HG03342 (cell line): ENCODE data around the gene TTC38.

Experiments
- ATAC-seq: cut with Tn5 transposase; IDR thresholded peaks from one replicate; pipeline ENCODE4 v1.9.1; 2021; ENCODE audit warnings: mild to moderate bottlenecking, moderate library complexity; ENCODE audit not compliant: unreplicated experiment

Gene TTC38

GRCh38 chr22:46267431-46268279 lies at the start of gene TTC38:
TTC38 (plus strand) TSS chr22:46268008; CDS start chr22:46268040, 32 bp downstream.
- ATAC-seq = no peak

GRCh38 chr22:46219636-46220035 lies 48.2 kb upstream of the TTC38 start:
- ATAC-seq = no peak

- no peak for ATAC-seq
Observed at GRCh38 chr22:46220921-46221320, 46.9 kb upstream of the TTC38 start.

- ATAC-seq = no peak
Observed at GRCh38 chr22:46224044-46224897, 43.5 kb upstream of the TTC38 start.

GRCh38 chr22:46224898-46225290 lies 42.9 kb upstream of the TTC38 start:
- no peak for ATAC-seq

- ATAC-seq = no peak
Observed at GRCh38 chr22:46225631-46226030, 42.2 kb upstream of the TTC38 start.

GRCh38 chr22:46226577-46226976 lies 41.2 kb upstream of the TTC38 start:
- no peak for ATAC-seq

GRCh38 chr22:46229701-46230100 lies 38.1 kb upstream of the TTC38 start:
- no peak for ATAC-seq

- no peak for ATAC-seq
Observed at GRCh38 chr22:46230262-46230901, 37.4 kb upstream of the TTC38 start.

- no peak for ATAC-seq
Observed at GRCh38 chr22:46233231-46233630, 34.6 kb upstream of the TTC38 start.

- no peak for ATAC-seq
Observed at GRCh38 chr22:46234969-46235368, 32.8 kb upstream of the TTC38 start.

GRCh38 chr22:46237453-46238124 lies 30.2 kb upstream of the TTC38 start:
- no peak for ATAC-seq

GRCh38 chr22:46238541-46238940 lies 29.3 kb upstream of the TTC38 start:
- no peak for ATAC-seq

GRCh38 chr22:46239261-46240048 lies 28.4 kb upstream of the TTC38 start:
- no peak for ATAC-seq

GRCh38 chr22:46240073-46240472 lies 27.7 kb upstream of the TTC38 start:
- no peak for ATAC-seq

GRCh38 chr22:46240506-46240905 lies 27.3 kb upstream of the TTC38 start:
- no peak for ATAC-seq

GRCh38 chr22:46240907-46241306 lies 26.9 kb upstream of the TTC38 start:
- ATAC-seq = no peak

- ATAC-seq = no peak
Observed at GRCh38 chr22:46241396-46242007, 26.3 kb upstream of the TTC38 start.

- ATAC-seq = no peak
Observed at GRCh38 chr22:46242076-46242475, 25.7 kb upstream of the TTC38 start.

- no peak for ATAC-seq
Observed at GRCh38 chr22:46244771-46245170, 23.0 kb upstream of the TTC38 start.
